H1 (cell line): ENCODE results near the gene TFE3. TPM values are rescaled to one million over a fixed set of nuclear protein-coding genes. Genes with fewer than 3 reads are reported as not detected.

Experiments used
- CTCF ChIA-PET: fragments of 300-600 bp; sonication (Branson Sonifier 250); formaldehyde crosslinking; loops from one replicate; lab custom pipeline; 2021; ENCODE audit not compliant: partially characterized antibody; lab: Charles Lee
- POLR2A ChIA-PET: fragments of 300-600 bp; sonication (Branson Sonifier 250); formaldehyde crosslinking; loops from one replicate; lab custom pipeline; 2021; ENCODE audit warnings: inconsistent platforms; ENCODE audit not compliant: partially characterized antibody; lab: Charles Lee
- DNase-seq, 2 experiments: peaks; one replicate each; pipeline versions ENCODE4 v3.0.0 to v3.0.0-alpha.2; 2010 to 2022; ENCODE audit warnings: low spot score in 2 of 2, low read depth in 1 of 2, mixed read lengths in 1 of 2
- FAIRE-seq: peaks from 2 replicates; lab custom pipeline; 2011; peaks lifted over from hg19 to GRCh38; lab: Jason Lieb, UNC
- H2AFZ ChIP-seq: 2 replicates; pipeline ENCODE4 v1.8.1; 2012; ENCODE audit warnings: low read length, inconsistent platforms
- H2AK5ac ChIP-seq: 2 replicates; pipeline ENCODE4 v1.6.1; 2013; ENCODE audit warnings: low read depth, low read length
- H2BK120ac ChIP-seq: replicated peaks from 2 replicates; pipeline ENCODE3; 2013; ENCODE audit warnings: low read depth, low read length, inconsistent platforms
- H2BK12ac ChIP-seq: 2 replicates; pipeline ENCODE4 v1.6.1; 2013; ENCODE audit warnings: low read depth, low read length
- H2BK15ac ChIP-seq: 2 replicates; pipeline ENCODE4 v1.6.1; 2013; ENCODE audit warnings: low read length
- H2BK20ac ChIP-seq: 2 replicates; pipeline ENCODE4 v1.6.1; 2013; ENCODE audit warnings: low read length
- H2BK5ac ChIP-seq: 2 replicates; pipeline ENCODE4 v1.6.1; 2013; ENCODE audit warnings: low read depth, low read length
- H3K14ac ChIP-seq: 2 replicates; pipeline ENCODE4 v1.6.1; 2013; ENCODE audit warnings: inconsistent platforms; ENCODE audit not compliant: insufficient read length
- H3K18ac ChIP-seq: 2 replicates; pipeline ENCODE4 v1.6.1; 2013; ENCODE audit warnings: low read length; ENCODE audit errors: extremely low read depth
- H3K23ac ChIP-seq: 2 replicates; pipeline ENCODE4 v1.6.1; 2013; ENCODE audit warnings: inconsistent platforms; ENCODE audit not compliant: insufficient read length
- H3K23me2 ChIP-seq: 2 replicates; pipeline ENCODE4 v1.6.1; 2013; ENCODE audit warnings: low read depth, low read length
- H3K27ac ChIP-seq: 2 replicates; pipeline ENCODE4 v1.6.1; 2011; ENCODE audit warnings: low read depth, low read length, inconsistent platforms
- H3K27me3 ChIP-seq, 4 experiments: replicated peaks in 1 of 4; 1 replicate in 1 of 4; 2 replicates in 3 of 4; pipeline versions ENCODE4 v1.6.1 to v1.8.1; 2011 to 2013; ENCODE audit warnings: low read length in 3 of 4, mild to moderate bottlenecking in 3 of 4, inconsistent platforms in 2 of 4, mixed read lengths in 2 of 4, moderate library complexity in 1 of 4; ENCODE audit not compliant: control insufficient read depth in 3 of 4, insufficient read depth in 3 of 4; ENCODE audit errors: extremely low read depth in 1 of 4
- H3K36me3 ChIP-seq, 4 experiments: 2 replicates each; pipeline versions ENCODE4 v1.6.1 to v1.8.1; 2011 to 2013; ENCODE audit warnings: mild to moderate bottlenecking in 4 of 4, low read length in 3 of 4, moderate library complexity in 2 of 4, control low read depth in 1 of 4, inconsistent platforms in 1 of 4; ENCODE audit not compliant: insufficient read depth in 4 of 4, control insufficient read depth in 2 of 4
- H3K4ac ChIP-seq: replicated peaks from 2 replicates; pipeline ENCODE3; 2013; ENCODE audit warnings: low read length, low read depth, mixed read lengths, inconsistent platforms; ENCODE audit not compliant: insufficient read length
- H3K4me1 ChIP-seq, 4 experiments: replicated peaks in 1 of 4; 1 replicate in 1 of 4; 2 replicates in 3 of 4; pipeline versions ENCODE4 v1.6.1 to v1.8.1; 2011 to 2013; ENCODE audit warnings: low read length in 3 of 4, inconsistent platforms in 2 of 4, mixed read lengths in 1 of 4; ENCODE audit not compliant: insufficient read depth in 4 of 4, control insufficient read depth in 3 of 4
- H3K4me2 ChIP-seq, 2 experiments: 2 replicates each; pipeline versions ENCODE4 v1.6.1 to v1.8.1; 2011 to 2013; ENCODE audit warnings: low read depth in 2 of 2, low read length in 2 of 2, control low read depth in 1 of 2, inconsistent platforms in 1 of 2, mild to moderate bottlenecking in 1 of 2; ENCODE audit not compliant: insufficient read depth in 1 of 2
- H3K4me3 ChIP-seq, 4 experiments: fragments of 200-600, 300-600 bp in 1 of 4; sonication (generic), shearing (Covaris generic), sonication (Bioruptor Twin) in 1 of 4; 2 replicates each; pipeline versions ENCODE4 v1.5.1 to v1.8.1; 2011 to 2016; ENCODE audit warnings: low read length in 4 of 4, low read depth in 3 of 4, control low read depth in 2 of 4, inconsistent platforms in 2 of 4, mild to moderate bottlenecking in 2 of 4, mixed read lengths in 1 of 4, moderate library complexity in 1 of 4; ENCODE audit not compliant: insufficient read depth in 2 of 4; ENCODE audit errors: extremely low read depth in 1 of 4
- H3K56ac ChIP-seq: replicated peaks from 2 replicates; pipeline ENCODE3; 2013; ENCODE audit warnings: low read depth, mild to moderate bottlenecking, mixed read lengths, low read length, inconsistent platforms; ENCODE audit not compliant: insufficient read length
- H3K79me1 ChIP-seq: 2 replicates; pipeline ENCODE4 v1.6.1; 2013; ENCODE audit warnings: low read depth, low read length, control low read depth
- H3K79me2 ChIP-seq, 2 experiments: 2 replicates each; pipeline versions ENCODE4 v1.6.1 to v1.8.1; 2012 to 2013; ENCODE audit warnings: low read length in 2 of 2, mild to moderate bottlenecking in 2 of 2, inconsistent platforms in 1 of 2; ENCODE audit not compliant: insufficient read depth in 2 of 2, control insufficient read depth in 1 of 2
- H3K9ac ChIP-seq, 4 experiments: replicated peaks in 1 of 4; 1 replicate in 1 of 4; 2 replicates in 3 of 4; pipeline versions ENCODE4 v1.6.1 to v1.8.1; 2011 to 2013; ENCODE audit warnings: low read depth in 3 of 4, low read length in 3 of 4, control low read depth in 2 of 4, mild to moderate bottlenecking in 2 of 4, moderate library complexity in 2 of 4, inconsistent platforms in 1 of 4; ENCODE audit errors: extremely low read depth in 1 of 4
- H3K9me3 ChIP-seq, 2 experiments: 2 replicates each; pipeline versions ENCODE4 v1.6.1 to v1.8.1; 2012 to 2013; ENCODE audit warnings: mild to moderate bottlenecking in 2 of 2, moderate library complexity in 2 of 2, control low read depth in 1 of 2, inconsistent platforms in 1 of 2, low read depth in 1 of 2, low read length in 1 of 2, mixed read lengths in 1 of 2; ENCODE audit not compliant: insufficient read depth in 2 of 2
- H4K20me1 ChIP-seq, 2 experiments: replicated peaks in 1 of 2; 2 replicates each; pipeline versions ENCODE3 to v1.8.1; 2011 to 2013; ENCODE audit warnings: inconsistent platforms in 2 of 2, low read length in 2 of 2, mild to moderate bottlenecking in 1 of 2; ENCODE audit not compliant: insufficient read depth in 2 of 2, control insufficient read depth in 1 of 2
- H4K5ac ChIP-seq: 2 replicates; pipeline ENCODE4 v1.6.1; 2013; ENCODE audit warnings: low read length, low read depth, mixed read lengths, inconsistent platforms; ENCODE audit not compliant: insufficient read length
- H4K8ac ChIP-seq: 2 replicates; pipeline ENCODE4 v1.8.0; 2013; ENCODE audit warnings: mild to moderate bottlenecking, moderate library complexity, low read length, inconsistent platforms; ENCODE audit not compliant: insufficient read depth; ENCODE audit errors: extremely low read depth
- H4K91ac ChIP-seq: replicated peaks from 2 replicates; pipeline ENCODE3; 2013; ENCODE audit warnings: low read length, mixed read lengths, inconsistent platforms; ENCODE audit not compliant: insufficient read length
- CHD1 ChIP-seq: IDR thresholded peaks from 2 replicates; pipeline ENCODE4 v1.6.1; 2012; ENCODE audit warnings: low read depth, low read length, improper control_type of control experiment
- CHD2 ChIP-seq: IDR thresholded peaks from 2 replicates; pipeline ENCODE4 v1.6.1; 2012; ENCODE audit warnings: low read length, improper control_type of control experiment
- CREB1 ChIP-seq: IDR thresholded peaks from 2 replicates; pipeline ENCODE4 v1.6.1; 2012; ENCODE audit warnings: inconsistent platforms
- GTF2F1 ChIP-seq: IDR thresholded peaks from 2 replicates; pipeline ENCODE4 v1.6.1; 2012; ENCODE audit warnings: low read depth, low read length, improper control_type of control experiment, borderline replicate concordance
- KDM4A ChIP-seq: IDR thresholded peaks from one replicate; pipeline ENCODE4 v1.7.1; 2012; ENCODE audit warnings: low read depth, mild to moderate bottlenecking, moderate library complexity, low read length, inconsistent platforms; ENCODE audit not compliant: severe bottlenecking
- POLR2A ChIP-seq, 2 experiments: IDR thresholded peaks; 1 replicate in 1 of 2; 2 replicates in 1 of 2; pipeline ENCODE4 v1.6.1; 2011; ENCODE audit warnings: low read depth in 2 of 2, low read length in 2 of 2, mild to moderate bottlenecking in 2 of 2; ENCODE audit errors: control extremely low read depth in 1 of 2
- POLR2AphosphoS5 ChIP-seq: IDR thresholded peaks from 2 replicates; pipeline ENCODE4 v1.6.1; 2011; ENCODE audit warnings: low read depth, low read length
- RAD21 ChIP-seq, 2 experiments: IDR thresholded peaks in 1 of 2; conservative IDR thresholded peaks in 1 of 2; 2 replicates each; pipeline ENCODE4 v1.6.1; 2011; ENCODE audit warnings: low read depth in 2 of 2, low read length in 2 of 2, improper control_type of control experiment in 1 of 2, inconsistent platforms in 1 of 2, mild to moderate bottlenecking in 1 of 2, moderate library complexity in 1 of 2
- RNF2 ChIP-seq: fragments of 200-900, 300-1000 bp; sonication (generic); IDR thresholded peaks from 2 replicates; pipeline ENCODE4 v1.7.1; 2016; ENCODE audit warnings: borderline replicate concordance, low read depth, mild to moderate bottlenecking, antibody characterized with exemption, low read length; ENCODE audit not compliant: poor library complexity, severe bottlenecking; ENCODE audit errors: missing control alignments
- SAP30 ChIP-seq: fragments of 300-600 bp; sonication (generic); IDR thresholded peaks from 2 replicates; pipeline ENCODE4 v1.7.1; 2012; ENCODE audit warnings: low read length, moderate library complexity, mild to moderate bottlenecking, inconsistent platforms; ENCODE audit not compliant: insufficient read depth, insufficient replicate concordance
- SIRT6 ChIP-seq: IDR thresholded peaks from one replicate; pipeline ENCODE4 v1.7.1; 2012; ENCODE audit warnings: low read length, inconsistent platforms
- SIX5 ChIP-seq: IDR thresholded peaks from 2 replicates; pipeline ENCODE4 v1.6.1; 2011; ENCODE audit warnings: mild to moderate bottlenecking, low read depth, low read length
- SRF ChIP-seq: IDR thresholded peaks from 2 replicates; pipeline ENCODE4 v1.6.1; 2011; ENCODE audit warnings: mild to moderate bottlenecking, low read depth, low read length, moderate library complexity
- TCF12 ChIP-seq: IDR thresholded peaks from 2 replicates; pipeline ENCODE4 v1.6.1; 2011; ENCODE audit warnings: low read depth, mild to moderate bottlenecking, low read length
- TEAD4 ChIP-seq: IDR thresholded peaks from 2 replicates; pipeline ENCODE4 v1.6.1; 2012; ENCODE audit warnings: low read depth, low read length, inconsistent platforms, mixed read lengths
- polyA plus RNA-seq, 7 experiments: library from polyadenylated mRNA; depleted of rRNA in 3 of 7; stranded (reverse) in 5 of 7; unstranded in 2 of 7; fragments of >200 nt in 5 of 7; fragments of 200-250 nt in 2 of 7; gene quantifications; 1 replicate in 5 of 7; 2 replicates in 1 of 7; 4 replicates in 1 of 7; pipeline versions ENCODE4 v1.2.1 to v1.2.3, GENCODE V29; 2011 to 2013; ENCODE audit warnings: missing spikeins in 2 of 7, mixed read lengths in 2 of 7
- total RNA-seq: library from RNA; stranded (reverse); fragmentation: NEBNext Ultra II Directional; extraction: Animal tissue kit (Norgen Biotek cat#: 25700); gene quantifications from 2 replicates; pipeline ENCODE4 v1.2.1, GENCODE V29; 2021

The TFE3 gene
- total and polyA plus RNA-seq, 2 of the 8 experiments (the other 6 are each of a cell fraction or from before 2014, with no cell fraction given), result 33.7 to 52.9 TPM

DNA sequence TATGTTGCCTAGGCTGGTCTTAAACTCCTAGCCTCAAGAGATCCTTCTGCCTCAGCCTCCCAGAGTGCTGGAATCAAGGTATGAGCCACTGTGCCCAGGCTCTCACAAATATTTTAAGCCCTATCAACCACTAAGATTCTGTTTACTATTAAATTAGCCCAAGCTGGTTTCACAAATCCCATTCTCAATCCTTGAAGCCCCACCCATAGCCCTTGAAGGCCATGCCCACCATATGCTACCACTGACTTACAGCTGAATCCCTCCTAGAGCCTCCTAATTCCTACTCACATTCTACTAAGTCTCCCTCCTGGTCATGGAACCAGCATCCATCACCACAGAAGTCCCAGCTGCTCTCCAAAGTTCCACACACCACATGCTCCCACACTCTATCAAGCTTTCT lies 50.8 kb downstream of the TFE3 start:
- no peaks in the 10 kb centered on the region for H3K79me1 ChIP-seq
- no peak overlapping the region for H3K4ac ChIP-seq
- DNase-seq (no peak), FAIRE-seq (no peak)
- ChIA-PET CTCF (no interaction called here), POLR2A (interaction anchor here (0.7 to 2.0 kb wide), 6 partner anchors 10 to 91 kb away, joined by 3 to 10 read pairs (median 3); partner anchors contain the start of gene KCND1)
- H2AFZ ChIP-seq, result no peak overlapping the region
- no peaks in the 10 kb centered on the region for H3K79me2 ChIP-seq
- TF ChIP-seq RNF2 (no peak), CHD2 (no peak), SIX5 (no peak), TCF12 (no peak), CHD1 (no peak), POLR2AphosphoS5 (no peak), TEAD4 (no peak), POLR2A (IDR thresholded peaks at IDR 0.05; ENCODE audit: control extremely low read depth in 1 of 2, low read depth in 2 of 2, low read length in 2 of 2) (no peak), RAD21 (IDR thresholded peaks at IDR 0.05 in 1 of 2, conservative IDR thresholded peaks at IDR 0.05 in 1 of 2; ENCODE audit: low read depth in 2 of 2, low read length in 2 of 2) (no peak), SAP30 (no peak), CREB1 (no peak), SRF (no peak), KDM4A (no peak), SIRT6 (no peak), GTF2F1 (no peak)
- no peak overlapping the region for H4K91ac ChIP-seq
- H3K4me1 ChIP-seq, result no peaks in the 10 kb centered on the region
- H3K23me2 ChIP-seq, result no peaks in the 10 kb centered on the region
- no peak overlapping the region for H3K9ac ChIP-seq
- H2BK5ac ChIP-seq, result no peak overlapping the region
- no peak overlapping the region for H2BK15ac ChIP-seq
- no peak overlapping the region for H3K4me3 ChIP-seq
- H2BK20ac ChIP-seq, result no peak overlapping the region
- H3K4me2 ChIP-seq, result no peak overlapping the region
- no peaks in the 10 kb centered on the region for H3K9me3 ChIP-seq
- H2BK120ac ChIP-seq, result no peak overlapping the region
- no peak overlapping the region for H4K5ac ChIP-seq
- H2BK12ac ChIP-seq, result no peak overlapping the region
- no peak overlapping the region for H3K23ac ChIP-seq
- no peak overlapping the region for H2AK5ac ChIP-seq
- no peak overlapping the region for H3K18ac ChIP-seq
- H3K27ac ChIP-seq, result no peak overlapping the region
- no peak overlapping the region for H4K8ac ChIP-seq
- no peaks in the 10 kb centered on the region for H3K27me3 ChIP-seq
- peaks cover 0 to 49% (median 19%) of the 10 kb centered on the region in 4 experiments; a peak in 6 of 8 replicates for H3K36me3 ChIP-seq
- no peak overlapping the region for H3K56ac ChIP-seq
- H4K20me1 ChIP-seq, result peaks cover 0 to 4% of the 10 kb centered on the region in 2 experiments
- H3K14ac ChIP-seq, result no peak overlapping the region
